OCI-LY3 (cell line): ENCODE data around the gene LRRC23.

Experiments used
- CTCF ChIP-seq: fragments of 200-600, 300-600 bp; sonication (generic); IDR thresholded peaks from 2 replicates; pipeline ENCODE4 v1.5.1; 2014; ENCODE audit warnings: antibody characterized with exemption, low read length, low read depth
- EZH2phosphoT487 ChIP-seq: fragments of 200-600 bp; shearing (Covaris generic); IDR thresholded peaks from 2 replicates; pipeline ENCODE4 v1.6.1; 2018; ENCODE audit warnings: antibody characterized with exemption, mixed run types, low read depth

GRCh38 chr12:6928022-6928702 is 23.5 kb downstream of the LRRC23 start:
- TF ChIP-seq CTCF (no peak), EZH2phosphoT487 (no peak)
